IMR-90 (cell line): ENCODE results near the gene KLHL30.

Experiments used
- CTCF ChIP-seq: conservative IDR thresholded peaks from 2 replicates; pipeline ENCODE4 v1.5.1; 2012; ENCODE audit warnings: mild to moderate bottlenecking, low read depth, low read length, improper control_type of control experiment
- FOS ChIP-seq: fragments of 150-350 bp; IDR thresholded peaks from 2 replicates; pipeline ENCODE4 v1.6.1; 2016; ENCODE audit warnings: low read depth, low read length
- RAD21 ChIP-seq: IDR thresholded peaks from 2 replicates; pipeline ENCODE4 v1.6.1; 2012; ENCODE audit warnings: low read length, improper control_type of control experiment

GRCh38 chr2:238123991-238124470 is 14.4 kb upstream of the KLHL30 start:
- TF ChIP-seq CTCF, result no peak
- TF ChIP-seq FOS, result no peak
- TF ChIP-seq RAD21, result no peak
